ENCODE results near the gene SWT1. TPM values are rescaled to one million over a fixed set of nuclear protein-coding genes. Genes with fewer than 3 reads are reported as not detected.

The SWT1 gene
- total and polyA plus RNA-seq, 9 of the 15 experiments (the other 6 are each of a cell fraction or from before 2014, with no cell fraction given), result 1.5 to 3.4 (median 2.3) TPM

DNA sequence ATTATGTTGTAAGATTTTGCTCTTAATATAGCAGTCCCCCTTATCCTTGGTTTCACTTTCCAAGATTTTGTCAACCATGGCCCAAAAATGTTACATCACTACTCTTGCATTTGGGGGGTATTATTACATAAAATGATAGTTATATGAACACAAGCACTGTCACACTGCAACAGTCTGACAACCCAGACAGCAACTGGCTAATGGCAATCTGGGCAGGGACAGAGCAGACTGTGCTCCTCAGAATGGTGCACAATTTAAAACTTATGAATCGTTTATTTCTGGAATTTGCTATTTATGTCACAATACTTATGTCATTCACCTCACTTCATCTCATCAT is 162.1 kb downstream of the SWT1 start:
- BruUV-seq (replicated peaks), result no TSS peak
- TF ChIP-seq CEBPG (CRISPR knock-in tag; IDR thresholded peaks at IDR 0.05) (no peak), CEBPG (tag; conservative IDR thresholded peaks at IDR 0.05 in 1 of 2, IDR thresholded peaks at IDR 0.05 in 1 of 2) (peak in 1 of 2 experiments; percentile 50; a peak in 2 of 4 replicates), PCBP2 (IDR thresholded peaks at IDR 0.05; ENCODE audit: low read depth, low read length, poor library complexity, severe bottlenecking) (no peak), ZNF41 (CRISPR knock-in tag; conservative IDR thresholded peaks at IDR 0.05) (no peak), NFATC3 (IDR thresholded peaks at IDR 0.05) (no peak), SP2 (IDR thresholded peaks at IDR 0.05; ENCODE audit: extremely low read depth, low read depth, low read length, poor library complexity, severe bottlenecking) (no peak), ZNF324 (CRISPR knock-in tag; IDR thresholded peaks at IDR 0.05) (no peak), ELF2 (CRISPR knock-in tag; IDR thresholded peaks at IDR 0.05) (no peak), NCOR1 (IDR thresholded peaks at IDR 0.05) (0 out of 2 replicates have a peak, but pooled peaks have one; percentile 3), CEBPB (tag; IDR thresholded peaks at IDR 0.05) (peak; percentile 68), ZNF274 (IDR thresholded peaks at IDR 0.05; ENCODE audit: borderline replicate concordance, low read depth, low read length) (no peak)
- Histone ChIP-seq H3K79me2 (ENCODE audit: control insufficient read depth, insufficient read depth, low read length) (peaks cover 39% of the 10 kb centered on the region), H2AFZ (ENCODE audit: low read depth, low read length) (peak overlapping the region; percentile 83), H3K9me3 (replicated peaks; ENCODE audit: control insufficient read depth, insufficient read depth, low read depth, low read length) (no peaks in the 10 kb centered on the region), H3K9ac (ENCODE audit: insufficient read depth in 1 of 2, low read depth in 2 of 2, low read length in 2 of 2) (peak overlapping the region in 1 of 2 experiments; percentile 11; a peak in 1 of 4 replicates), H3K4me1 (replicated peaks in 1 of 2; ENCODE audit: control insufficient read depth in 2 of 2, insufficient read depth in 2 of 2, low read length in 2 of 2) (peaks cover 20 to 25% of the 10 kb centered on the region in 2 experiments), H3K27ac (ENCODE audit: extremely low read depth, low read depth, low read length) (no peak overlapping the region), H4K20me1 (replicated peaks; ENCODE audit: control insufficient read depth, insufficient read depth, low read length) (peaks cover 16% of the 10 kb centered on the region), H3K36me3 (ENCODE audit: control insufficient read depth, insufficient read depth, low read length) (peaks cover 4% of the 10 kb centered on the region; the same call in 2 of the 3 replicates), H3K4me2 (ENCODE audit: insufficient read depth, low read length) (peak overlapping the region; percentile 70), H3K27me3 (ENCODE audit: control insufficient read depth in 2 of 2, insufficient read depth in 2 of 2, low read length in 2 of 2) (no peaks in the 10 kb centered on the region), H3K9me1 (ENCODE audit: control insufficient read depth, insufficient read depth, low read length) (no peaks in the 10 kb centered on the region), H3K4me3 (no peak overlapping the region)
- 55% methylated on average over 1 of the region's 1 CpG for WGBS (ENCODE audit: insufficient coverage, low coverage, missing lambda C conversion rate)
- ChIA-PET CTCF (ENCODE audit: low intra/inter-chr PET ratio) (no interaction called here), POLR2A (interaction anchor here (1.3 kb wide), 1 partner anchor 18 kb away, joined by 3 read pairs; no protein-coding TSS in a partner anchor)
- FAIRE-seq (no peak), DNase-seq (ENCODE audit: extremely low read depth in 1 of 4, low spot score in 3 of 4) (no peak), ATAC-seq (no peak)
- intact Hi-C loops (cut with micrococcal nuclease), result loop anchor here (2.0 to 10.0 kb wide), 9 partner anchors 114 to 796 kb away; partner anchors contain the start of genes EDEM3 and RNF2
- in situ Hi-C loops (cut with MboI), result no loop called here
